HCT116 (cell line): ENCODE results near the gene MACIR. TPM values are rescaled to one million over a fixed set of nuclear protein-coding genes. Genes with fewer than 3 reads are reported as not detected.

Experiments used
- ATAC-seq: fragments of 200-7000 bp; cut with Tn5 transposase; 2 replicates; pipeline ENCODE4 v1.9.1; 2020; ENCODE audit warnings: mild to moderate bottlenecking, moderate library complexity
- BruUV-seq: library from RNA; stranded (reverse); fragments of 400-500 nt; replicated peaks from 2 replicates; lab custom pipeline; 2021; lab: Mats Ljungman, UMichigan
- CTCF ChIA-PET: fragments of 300-600 bp; sonication (Branson Sonifier 250); formaldehyde crosslinking; loops from one replicate; lab custom pipeline; 2021; ENCODE audit warnings: antibody characterized with exemption; lab: Charles Lee
- POLR2A ChIA-PET: fragments of 300-600, 350-600 bp; sonication (Branson Sonifier 250); formaldehyde crosslinking; loops from one replicate; lab custom pipeline; 2021; ENCODE audit warnings: antibody characterized with exemption; lab: Charles Lee
- RAD21 ChIA-PET, 2 experiments: fragments of 300-600 bp; sonication (Branson Sonifier 250); formaldehyde crosslinking; loops; one replicate each; lab custom pipeline; 2023; ENCODE audit warnings: low total read pairs in 2 of 2; ENCODE audit not compliant: uncharacterized antibody in 2 of 2, unreplicated experiment in 2 of 2, low non-redundant PET in 1 of 2; lab: Charles Lee
- DNase-seq: peaks from one replicate; pipeline ENCODE4 v3.0.0-alpha.2; 2010; ENCODE audit warnings: low read depth, low spot score
- H2AFZ ChIP-seq: fragments of 200-600 bp; shearing (Covaris generic), sonication (generic); 2 replicates; pipeline ENCODE4 v1.6.1; 2017; ENCODE audit warnings: low read depth, mixed run types, mixed read lengths, antibody characterized with exemption, low read length; ENCODE audit not compliant: poor library complexity, severe bottlenecking
- H3K27ac ChIP-seq: 2 replicates; pipeline ENCODE4 v1.5.1; 2012; ENCODE audit warnings: low read depth, low read length
- H3K27me3 ChIP-seq: fragments of 200-600 bp; sonication (generic); 2 replicates; pipeline ENCODE4 v1.6.1; 2016; ENCODE audit warnings: mixed run types, low read length, mixed read lengths; ENCODE audit not compliant: insufficient read depth
- H3K36me3 ChIP-seq, 2 experiments: fragments of 200-500 bp in 1 of 2; fragments of 200-600 bp in 1 of 2; sonication (Bioruptor generic) in 1 of 2; sonication (generic) in 1 of 2; 2 replicates each; pipeline versions ENCODE4 v1.5.1 to v1.6.1; 2014 to 2016; ENCODE audit warnings: low read length in 2 of 2, inconsistent platforms in 1 of 2, mixed read lengths in 1 of 2, mixed run types in 1 of 2; ENCODE audit not compliant: insufficient read depth in 2 of 2, control insufficient read depth in 1 of 2
- H3K4me1 ChIP-seq, 2 experiments: fragments of 200-600 bp in 1 of 2; sonication (generic) in 1 of 2; 2 replicates each; pipeline versions ENCODE4 v1.5.1 to v1.6.1; 2012 to 2017; ENCODE audit warnings: low read length in 2 of 2, inconsistent platforms in 1 of 2, mild to moderate bottlenecking in 1 of 2, mixed read lengths in 1 of 2, mixed run types in 1 of 2, moderate library complexity in 1 of 2; ENCODE audit not compliant: insufficient read depth in 2 of 2, control insufficient read depth in 1 of 2
- H3K4me2 ChIP-seq: fragments of 200-600 bp; sonication (generic); 2 replicates; pipeline ENCODE4 v1.6.1; 2017; ENCODE audit warnings: mixed run types, low read length, mixed read lengths
- H3K4me3 ChIP-seq, 2 experiments: fragments of 200-600 bp in 1 of 2; sonication (generic) in 1 of 2; replicated peaks in 1 of 2; 2 replicates each; pipeline ENCODE4 v1.5.1; 2011 to 2016; ENCODE audit warnings: low read length in 2 of 2, control low read depth in 1 of 2, low read depth in 1 of 2, mild to moderate bottlenecking in 1 of 2, mixed read lengths in 1 of 2, mixed run types in 1 of 2
- H3K79me2 ChIP-seq: fragments of 200-600 bp; sonication (generic); 2 replicates; pipeline ENCODE4 v1.6.1; 2017; ENCODE audit warnings: mild to moderate bottlenecking, mixed run types, low read length, moderate library complexity, mixed read lengths; ENCODE audit not compliant: insufficient read depth
- H3K9ac ChIP-seq: fragments of 200-600 bp; sonication (generic); 2 replicates; pipeline ENCODE4 v1.6.1; 2016; ENCODE audit warnings: low read length, mixed read lengths
- H3K9me2 ChIP-seq: fragments of 200-600 bp; sonication (generic), shearing (Covaris generic); 2 replicates; pipeline ENCODE4 v1.6.1; 2017; ENCODE audit warnings: mixed run types, mild to moderate bottlenecking, moderate library complexity; ENCODE audit not compliant: insufficient read depth
- H3K9me3 ChIP-seq, 2 experiments: fragments of 200-500 bp in 1 of 2; fragments of 200-600 bp in 1 of 2; sonication (Bioruptor generic) in 1 of 2; sonication (generic) in 1 of 2; 2 replicates each; pipeline ENCODE4 v1.6.1; 2014 to 2017; ENCODE audit warnings: low read length in 2 of 2, mixed read lengths in 2 of 2, inconsistent platforms in 1 of 2, low read depth in 1 of 2, mild to moderate bottlenecking in 1 of 2, mixed run types in 1 of 2, moderate library complexity in 1 of 2; ENCODE audit not compliant: control insufficient read depth in 1 of 2, insufficient read depth in 1 of 2
- H4K20me1 ChIP-seq: fragments of 200-600 bp; sonication (generic), shearing (Covaris generic); 2 replicates; pipeline ENCODE4 v1.6.1; 2017; ENCODE audit warnings: mixed run types, mild to moderate bottlenecking, moderate library complexity; ENCODE audit not compliant: insufficient read depth
- CBX3 ChIP-seq: IDR thresholded peaks from 2 replicates; pipeline ENCODE4 v1.6.1; 2012; ENCODE audit warnings: low read depth
- CTCF ChIP-seq, 3 experiments: fragments of 200-600 bp in 1 of 3; sonication (generic) in 1 of 3; IDR thresholded peaks in 2 of 3; conservative IDR thresholded peaks in 1 of 3; 2 replicates each; pipeline ENCODE4 v1.5.1; 2012 to 2017; ENCODE audit warnings: low read depth in 2 of 3, low read length in 2 of 3, antibody characterized with exemption in 1 of 3, borderline replicate concordance in 1 of 3, control low read depth in 1 of 3, mild to moderate bottlenecking in 1 of 3, mixed read lengths in 1 of 3, mixed run types in 1 of 3, moderate library complexity in 1 of 3; ENCODE audit not compliant: insufficient read depth in 1 of 3
- EZH2 ChIP-seq: fragments of 200-600 bp; sonication (generic); IDR thresholded peaks from 2 replicates; pipeline ENCODE4 v1.6.1; 2017; ENCODE audit warnings: antibody characterized with exemption, mixed run types
- FOSL1 ChIP-seq: IDR thresholded peaks from 2 replicates; pipeline ENCODE4 v1.6.1; 2012; ENCODE audit warnings: low read depth
- JUND ChIP-seq: IDR thresholded peaks from 2 replicates; pipeline ENCODE4 v1.6.1; 2012
- RAD21 ChIP-seq: IDR thresholded peaks from 2 replicates; pipeline ENCODE4 v1.6.1; 2012; ENCODE audit warnings: low read depth, mild to moderate bottlenecking
- REST ChIP-seq: IDR thresholded peaks from 2 replicates; pipeline ENCODE4 v1.6.1; 2012; ENCODE audit warnings: low read depth
- SP1 ChIP-seq: IDR thresholded peaks from 2 replicates; pipeline ENCODE4 v1.6.1; 2012; ENCODE audit warnings: low read depth
- SRF ChIP-seq: IDR thresholded peaks from 2 replicates; pipeline ENCODE4 v1.6.1; 2012; ENCODE audit warnings: low read depth
- intact Hi-C: fragments of 100-400 bp; cut with micrococcal nuclease; formaldehyde crosslinking; loops from 2 replicates; pipeline ENCODE4 v1.10.0; 2022
- total RNA-seq: library from RNA; stranded (reverse); gene quantifications from one replicate; pipeline ENCODE4 v1.2.1, GENCODE V29; 2021; ENCODE audit not compliant: unreplicated experiment

The MACIR gene
- total RNA-seq, 1 experiment from 2014 or later, result 10.4 TPM

GRCh38 chr5:103298607-103299188 is 40.1 kb downstream of the MACIR start:
- Histone ChIP-seq H3K27ac (no peak overlapping the region), H3K4me2 (no peak overlapping the region), H3K9me2 (0 out of 2 replicates have a peak, but pooled peaks cover 4% of the 10 kb centered on the region), H3K27me3 (no peaks in the 10 kb centered on the region)
- CTCF ChIA-PET, result no interaction called here
- intact Hi-C loops, result no loop called here
- POLR2A ChIA-PET, result no interaction called here
- RAD21 ChIA-PET, result no interaction called here
- no peak for ATAC-seq
- no peak for TF ChIP-seq JUND
- TF ChIP-seq RAD21, result no peak
- no peak for TF ChIP-seq CBX3
- TF ChIP-seq CTCF (IDR thresholded peaks at IDR 0.05 in 2 of 3, conservative IDR thresholded peaks at IDR 0.05 in 1 of 3; ENCODE audit: borderline replicate concordance in 1 of 3, insufficient read depth in 1 of 3, low read depth in 2 of 3, low read length in 2 of 3), result no peak
- no peak for TF ChIP-seq SP1
- TF ChIP-seq, all 23 proteins: peak for 0
- BruUV-seq, result no TSS peak
- H3K4me1 ChIP-seq, result no peaks in the 10 kb centered on the region
- no peak overlapping the region for H3K4me3 ChIP-seq
- no peak for DNase-seq
- no peaks in the 10 kb centered on the region for H4K20me1 ChIP-seq
- H2AFZ ChIP-seq, result no peak overlapping the region
- no peak overlapping the region for H3K9ac ChIP-seq
- H3K36me3 ChIP-seq, result no peaks in the 10 kb centered on the region
- H3K9me3 ChIP-seq, result no peaks in the 10 kb centered on the region
- H3K79me2 ChIP-seq, result no peaks in the 10 kb centered on the region

GRCh38 chr5:103305809-103306208 is 47.2 kb downstream of the MACIR start:
- no TSS peak for BruUV-seq
- no peak overlapping the region for H3K4me3 ChIP-seq
- H3K9me2 ChIP-seq, result no peaks in the 10 kb centered on the region
- H2AFZ ChIP-seq, result no peak overlapping the region
- H3K36me3 ChIP-seq, result no peaks in the 10 kb centered on the region
- peak; percentile 60 for ATAC-seq
- POLR2A ChIA-PET, result no interaction called here
- RAD21 ChIA-PET, result no interaction called here
- H3K9me3 ChIP-seq, result no peaks in the 10 kb centered on the region
- no peak overlapping the region for H3K9ac ChIP-seq
- no peak overlapping the region for H3K27ac ChIP-seq
- peaks cover 0 to 4% of the 10 kb centered on the region in 2 experiments; a peak in 1 of 4 replicates for H3K4me1 ChIP-seq
- intact Hi-C loops, result no loop called here
- CTCF ChIA-PET, result no interaction called here
- no peaks in the 10 kb centered on the region for H3K79me2 ChIP-seq
- no peaks in the 10 kb centered on the region for H4K20me1 ChIP-seq
- no peak for TF ChIP-seq SRF
- TF ChIP-seq FOSL1, result peak; percentile 27; the same call in 1 of the 2 replicates
- no peak for TF ChIP-seq EZH2
- no peak for TF ChIP-seq REST
- H3K27me3 ChIP-seq, result no peaks in the 10 kb centered on the region
- H3K4me2 ChIP-seq, result no peak overlapping the region
- DNase-seq, result peak; percentile 15
